Skeletal muscle tissue (tissue), 4 donors: ENCODE data around the gene DNAAF5. TPM values are rescaled to one million over a fixed set of nuclear protein-coding genes. Genes with fewer than 3 reads are reported as not detected.

Experiments used
- H3K27ac ChIP-seq: one replicate; pipeline ENCODE4 v1.7.0; 2013; ENCODE audit warnings: mild to moderate bottlenecking, low read depth, low read length, inconsistent platforms
- H3K27me3 ChIP-seq, 3 donors: one replicate each; pipeline ENCODE4 v1.7.0; 2013; ENCODE audit warnings: low read length in 3 of 3; ENCODE audit not compliant: control insufficient read depth in 3 of 3, insufficient read depth in 3 of 3
- H3K36me3 ChIP-seq, 3 donors: one replicate each; pipeline ENCODE4 v1.7.0; 2013; ENCODE audit warnings: low read length in 3 of 3; ENCODE audit not compliant: control insufficient read depth in 3 of 3, insufficient read depth in 3 of 3
- H3K4me1 ChIP-seq, 3 donors: one replicate each; pipeline ENCODE4 v1.7.0; 2013; ENCODE audit warnings: low read length in 3 of 3, mild to moderate bottlenecking in 3 of 3; ENCODE audit not compliant: control insufficient read depth in 3 of 3, insufficient read depth in 3 of 3
- H3K4me3 ChIP-seq, 3 donors: one replicate each; pipeline ENCODE4 v1.7.0; 2013; ENCODE audit warnings: low read length in 3 of 3
- H3K9ac ChIP-seq, 3 donors: one replicate each; pipeline ENCODE4 v1.7.0; 2013; ENCODE audit warnings: low read length in 3 of 3, mild to moderate bottlenecking in 3 of 3, moderate library complexity in 2 of 3, low read depth in 1 of 3
- H3K9me3 ChIP-seq, 3 donors: one replicate each; pipeline ENCODE4 v1.7.0; 2013; ENCODE audit warnings: low read length in 3 of 3; ENCODE audit not compliant: control insufficient read depth in 3 of 3
- total RNA-seq: library from RNA; depleted of rRNA; stranded (reverse); fragments of >200 nt; gene quantifications from one replicate; pipeline ENCODE4 v1.2.3, GENCODE V29; 2014
- donor health status: Osteomylitis.

Gene DNAAF5
- total RNA-seq, 1 donor from 2014 or later: 13.0 TPM

GRCh38 chr7:714251-714671 lies 12.2 kb upstream of the DNAAF5 start:
- peaks cover 0 to 3% (median 0%) of the 10 kb centered on the region in 3 donors for H3K9me3 ChIP-seq
- no peak overlapping the region for H3K27ac ChIP-seq
- H3K27me3 ChIP-seq: peaks cover 5 to 12% (median 8%) of the 10 kb centered on the region in 3 donors
- H3K36me3 ChIP-seq: no peaks in the 10 kb centered on the region
- no peak overlapping the region for H3K4me3 ChIP-seq
- H3K9ac ChIP-seq: no peak overlapping the region
- peaks cover 0 to 2% (median 0%) of the 10 kb centered on the region in 3 donors for H3K4me1 ChIP-seq

GRCh38 chr7:716222-716621 lies 10.3 kb upstream of the DNAAF5 start:
- no peak overlapping the region for H3K27ac ChIP-seq
- H3K9me3 ChIP-seq: peaks cover 0 to 3% (median 0%) of the 10 kb centered on the region in 3 donors
- peaks cover 0 to 2% (median 0%) of the 10 kb centered on the region in 3 donors for H3K4me1 ChIP-seq
- no peak overlapping the region for H3K4me3 ChIP-seq
- no peak overlapping the region for H3K9ac ChIP-seq
- H3K36me3 ChIP-seq: no peaks in the 10 kb centered on the region
- peaks cover 5 to 10% (median 8%) of the 10 kb centered on the region in 3 donors for H3K27me3 ChIP-seq

- peaks cover 0 to 2% (median 0%) of the 10 kb centered on the region in 3 donors for H3K4me1 ChIP-seq
- no peak overlapping the region for H3K27ac ChIP-seq
- no peak overlapping the region for H3K4me3 ChIP-seq
- peaks cover 0 to 3% (median 0%) of the 10 kb centered on the region in 3 donors for H3K9me3 ChIP-seq
- no peaks in the 10 kb centered on the region for H3K36me3 ChIP-seq
- H3K27me3 ChIP-seq: peaks cover 5 to 8% (median 8%) of the 10 kb centered on the region in 3 donors
- no peak overlapping the region for H3K9ac ChIP-seq
Measured at GRCh38 chr7:716636-717035, 9.9 kb upstream of the DNAAF5 start.

GRCh38 chr7:721619-722248 lies 4.8 kb upstream of the DNAAF5 start:
- Histone ChIP-seq H3K9me3 (peaks cover 0 to 3% (median 0%) of the 10 kb centered on the region in 3 donors), H3K36me3 (no peaks in the 10 kb centered on the region), H3K4me1 (peaks cover 5 to 9% (median 8%) of the 10 kb centered on the region in 3 donors), H3K27ac (no peak overlapping the region), H3K9ac (no peak overlapping the region), H3K27me3 (no peaks in the 10 kb centered on the region), H3K4me3 (no peak overlapping the region)

- no peaks in the 10 kb centered on the region for H3K9me3 ChIP-seq
- H3K36me3 ChIP-seq: no peaks in the 10 kb centered on the region
- H3K27ac ChIP-seq: no peak overlapping the region
- H3K9ac ChIP-seq: no peak overlapping the region
- no peak overlapping the region for H3K4me3 ChIP-seq
- H3K4me1 ChIP-seq: peaks cover 12 to 18% (median 16%) of the 10 kb centered on the region in 3 donors
- no peaks in the 10 kb centered on the region for H3K27me3 ChIP-seq
Measured at GRCh38 chr7:723541-723940, 3.0 kb upstream of the DNAAF5 start.

GRCh38 chr7:724298-724697 lies 2.2 kb upstream of the DNAAF5 start:
- no peaks in the 10 kb centered on the region for H3K27me3 ChIP-seq
- peaks cover 12 to 21% (median 16%) of the 10 kb centered on the region in 3 donors for H3K4me1 ChIP-seq
- no peaks in the 10 kb centered on the region for H3K9me3 ChIP-seq
- no peak overlapping the region for H3K9ac ChIP-seq
- no peak overlapping the region for H3K27ac ChIP-seq
- H3K36me3 ChIP-seq: peaks cover 0 to 4% (median 2%) of the 10 kb centered on the region in 3 donors
- H3K4me3 ChIP-seq: no peak overlapping the region

- no peak overlapping the region for H3K27ac ChIP-seq
- no peaks in the 10 kb centered on the region for H3K9me3 ChIP-seq
- H3K36me3 ChIP-seq: peaks cover 2 to 13% (median 5%) of the 10 kb centered on the region in 3 donors
- H3K4me1 ChIP-seq: peaks cover 15 to 31% (median 27%) of the 10 kb centered on the region in 3 donors
- H3K9ac ChIP-seq: peak overlapping the region in 2 of 3 donors; percentile 76 to 93
- no peaks in the 10 kb centered on the region for H3K27me3 ChIP-seq
- peak overlapping the region; percentile 54 to 90 (median 84) for H3K4me3 ChIP-seq
Measured at GRCh38 chr7:725223-726005, 1.1 kb upstream of the DNAAF5 start.

GRCh38 chr7:726854-727103 lies 280 bp downstream of the DNAAF5 start:
- peak overlapping the region in 2 of 3 donors; percentile 72 to 93 for H3K9ac ChIP-seq
- H3K4me1 ChIP-seq: peaks cover 28 to 44% (median 40%) of the 10 kb centered on the region in 3 donors
- no peaks in the 10 kb centered on the region for H3K27me3 ChIP-seq

GRCh38 chr7:727104-727805 lies 756 bp downstream of the DNAAF5 start, which contains the start of gene PRKAR1B:
PRKAR1B (minus strand) TSS chr7:727281; CDS start chr7:711505, 15,776 bp downstream.
- Histone ChIP-seq H3K9me3 (no peaks in the 10 kb centered on the region), H3K27me3 (no peaks in the 10 kb centered on the region), H3K4me1 (peaks cover 33 to 49% (median 44%) of the 10 kb centered on the region in 3 donors), H3K4me3 (peak within 1 kb of the TSS; percentile 54 to 90 (median 84)), H3K36me3 (peaks cover 2 to 19% (median 8%) of the 10 kb centered on the region in 3 donors), H3K27ac (peak within 1 kb of the TSS; percentile 54), H3K9ac (peak within 1 kb of the TSS; percentile 72 to 93 (median 76))

More at GRCh38 chr7:726854-727103, 280 bp downstream of the DNAAF5 start:
- peaks cover 2 to 14% (median 5%) of the 10 kb centered on the region in 3 donors for H3K36me3 ChIP-seq
- no peaks in the 10 kb centered on the region for H3K9me3 ChIP-seq
- H3K27ac ChIP-seq: no peak overlapping the region
- peak overlapping the region; percentile 54 to 90 (median 84) for H3K4me3 ChIP-seq
